K562 (cell line): ENCODE results near the gene FOXO3.

Source experiments
- CBX5 ChIP-seq: IDR thresholded peaks from 2 replicates; pipeline ENCODE4 v1.6.1; 2014; ENCODE audit warnings: low read depth, borderline replicate concordance
- EHMT2 ChIP-seq: fragments of 450-650 bp; IDR thresholded peaks from 2 replicates; pipeline ENCODE4 v1.6.1; 2018; ENCODE audit warnings: antibody characterized with exemption
- RHOXF2B ChIP-seq: fragments of 250-450 bp; sonication (Bioruptor Pico); conservative IDR thresholded peaks from 2 replicates; pipeline ENCODE4 v1.5.1; 2021
- ZNF780A ChIP-seq: fragments of 250-450 bp; sonication (Bioruptor Pico); IDR thresholded peaks from 2 replicates; pipeline ENCODE4 v1.5.0; 2021; ENCODE audit warnings: mild to moderate bottlenecking

GRCh38 chr6:108543175-108543940 is 17.4 kb upstream of the FOXO3 start:
- TF ChIP-seq ZNF780A, result no peak
- TF ChIP-seq RHOXF2B (CRISPR knock-in tag), result no peak
- no peak for TF ChIP-seq EHMT2
- TF ChIP-seq CBX5, result no peak
